PFSK-1 (cell line): Measurements from ENCODE around the gene CUBN.

Experiments used
- FOXP2 ChIP-seq: optimal IDR thresholded peaks from 2 replicates; pipeline ENCODE3; 2011; ENCODE audit warnings: borderline replicate concordance, control low read depth, inconsistent platforms; ENCODE audit not compliant: insufficient read depth; ENCODE audit errors: extremely low read length, extremely low read depth
- POLR2AphosphoS5 ChIP-seq: IDR thresholded peaks from 2 replicates; pipeline ENCODE4 v1.6.1; 2012; ENCODE audit warnings: low read depth, mild to moderate bottlenecking, control low read depth, low read length, moderate library complexity
- REST ChIP-seq, 2 experiments: IDR thresholded peaks; 2 replicates each; pipeline versions ENCODE4 v1.6.1 to v1.8.0; 2011 to 2012; ENCODE audit warnings: low read depth in 2 of 2, low read length in 2 of 2, control low read depth in 1 of 2, inconsistent platforms in 1 of 2, mild to moderate bottlenecking in 1 of 2, moderate library complexity in 1 of 2; ENCODE audit not compliant: insufficient read depth in 1 of 2
- SIN3A ChIP-seq: IDR thresholded peaks from 2 replicates; pipeline ENCODE4 v1.6.1; 2012; ENCODE audit warnings: mild to moderate bottlenecking, low read length, moderate library complexity, borderline replicate concordance; ENCODE audit not compliant: insufficient read depth
- TAF1 ChIP-seq: IDR thresholded peaks from 2 replicates; pipeline ENCODE4 v1.6.1; 2012; ENCODE audit warnings: low read length, control low read depth, borderline replicate concordance; ENCODE audit not compliant: insufficient read depth

- no peak for TF ChIP-seq POLR2AphosphoS5
- TF ChIP-seq REST (IDR thresholded peaks at IDR 0.05; ENCODE audit: insufficient read depth in 1 of 2, low read depth in 2 of 2, low read length in 2 of 2): no peak
- TF ChIP-seq TAF1: no peak
- no peak for TF ChIP-seq SIN3A
- TF ChIP-seq FOXP2: no peak
These were observed 126.5 kb downstream of the CUBN start for GRCh38 chr10:17003151-17003550.
